Measurements from ENCODE around the gene DCN.

The DCN gene

GRCh38 chr12:91161009-91161408 lies 21.6 kb downstream of the DCN start:
- H3K9me2 ChIP-seq (ENCODE audit: low read depth, low read length), result no peaks in the 10 kb centered on the region
- H3K9me3 ChIP-seq (ENCODE audit: low read length), result no peaks in the 10 kb centered on the region
- H3K4me3 ChIP-seq (ENCODE audit: low read depth, low read length, poor library complexity, severe bottlenecking), result no peak overlapping the region
- H3K27ac ChIP-seq (ENCODE audit: low read depth, low read length, poor library complexity, severe bottlenecking), result no peak overlapping the region
- H3F3A ChIP-seq (ENCODE audit: insufficient read depth, low read length), result no peaks in the 10 kb centered on the region
- H3K9ac ChIP-seq (ENCODE audit: low read length), result no peak overlapping the region
- no peaks in the 10 kb centered on the region for H3K4me1 ChIP-seq (ENCODE audit: insufficient read depth, low read length, severe bottlenecking)
- H2AFZ ChIP-seq (ENCODE audit: low read length), result no peak overlapping the region
- H3K27me3 ChIP-seq (ENCODE audit: insufficient read depth, low read length), result no peaks in the 10 kb centered on the region
- no peaks in the 10 kb centered on the region for H4K20me1 ChIP-seq (ENCODE audit: insufficient read depth, low read length)
- no peaks in the 10 kb centered on the region for H3K79me2 ChIP-seq (ENCODE audit: insufficient read depth, low read length)
- TF ChIP-seq EZH2 (IDR thresholded peaks at IDR 0.05; ENCODE audit: borderline replicate concordance, low read length), result no peak
- TF ChIP-seq, protein P1, sequence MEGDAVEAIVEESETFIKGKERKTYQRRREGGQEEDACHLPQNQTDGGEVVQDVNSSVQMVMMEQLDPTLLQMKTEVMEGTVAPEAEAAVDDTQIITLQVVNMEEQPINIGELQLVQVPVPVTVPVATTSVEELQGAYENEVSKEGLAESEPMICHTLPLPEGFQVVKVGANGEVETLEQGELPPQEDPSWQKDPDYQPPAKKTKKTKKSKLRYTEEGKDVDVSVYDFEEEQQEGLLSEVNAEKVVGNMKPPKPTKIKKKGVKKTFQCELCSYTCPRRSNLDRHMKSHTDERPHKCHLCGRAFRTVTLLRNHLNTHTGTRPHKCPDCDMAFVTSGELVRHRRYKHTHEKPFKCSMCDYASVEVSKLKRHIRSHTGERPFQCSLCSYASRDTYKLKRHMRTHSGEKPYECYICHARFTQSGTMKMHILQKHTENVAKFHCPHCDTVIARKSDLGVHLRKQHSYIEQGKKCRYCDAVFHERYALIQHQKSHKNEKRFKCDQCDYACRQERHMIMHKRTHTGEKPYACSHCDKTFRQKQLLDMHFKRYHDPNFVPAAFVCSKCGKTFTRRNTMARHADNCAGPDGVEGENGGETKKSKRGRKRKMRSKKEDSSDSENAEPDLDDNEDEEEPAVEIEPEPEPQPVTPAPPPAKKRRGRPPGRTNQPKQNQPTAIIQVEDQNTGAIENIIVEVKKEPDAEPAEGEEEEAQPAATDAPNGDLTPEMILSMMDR (IDR thresholded peaks at IDR 0.05; ENCODE audit: low read length), result no peak
- H3K36me3 ChIP-seq (ENCODE audit: insufficient read depth, low read length), result no peaks in the 10 kb centered on the region
- H3K4me2 ChIP-seq (ENCODE audit: low read length), result no peak overlapping the region

DNA sequence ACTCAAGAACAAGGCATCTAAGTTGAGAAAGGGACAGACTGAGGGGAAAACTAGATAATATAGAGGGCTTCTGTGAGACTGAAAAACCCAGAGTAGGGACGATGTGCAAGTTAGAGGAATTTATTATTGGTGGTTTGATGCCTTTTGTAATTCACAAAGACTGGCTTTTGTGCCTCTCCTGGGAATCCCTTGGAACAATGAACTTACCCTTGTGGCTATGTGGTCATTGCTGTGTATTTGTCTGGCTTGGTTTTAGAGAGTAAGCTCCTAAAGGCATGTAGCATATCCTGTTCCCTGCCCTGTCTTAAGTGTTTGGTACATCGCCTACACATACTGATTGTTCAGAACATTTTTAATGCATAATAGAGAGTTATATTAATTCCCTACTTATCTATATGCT lies 26.6 kb downstream of the DCN start:
- H3K4me1 ChIP-seq (ENCODE audit: insufficient read depth, low read length, severe bottlenecking), result no peaks in the 10 kb centered on the region
- no peak overlapping the region for H2AFZ ChIP-seq (ENCODE audit: low read length)
- no peaks in the 10 kb centered on the region for H3K36me3 ChIP-seq (ENCODE audit: insufficient read depth, low read length)
- no peak overlapping the region for H3K9ac ChIP-seq (ENCODE audit: low read length)
- H3K4me3 ChIP-seq (ENCODE audit: low read depth, low read length, poor library complexity, severe bottlenecking), result no peak overlapping the region
- no peaks in the 10 kb centered on the region for H3K79me2 ChIP-seq (ENCODE audit: insufficient read depth, low read length)
- no peaks in the 10 kb centered on the region for H3K9me2 ChIP-seq (ENCODE audit: low read depth, low read length)
- H3K4me2 ChIP-seq (ENCODE audit: low read length), result no peak overlapping the region
- no peaks in the 10 kb centered on the region for H3K27me3 ChIP-seq (ENCODE audit: insufficient read depth, low read length)
- H3K9me3 ChIP-seq (ENCODE audit: low read length), result no peaks in the 10 kb centered on the region
- TF ChIP-seq, protein P1 (IDR thresholded peaks at IDR 0.05; ENCODE audit: low read length), result no peak
- TF ChIP-seq EZH2 (IDR thresholded peaks at IDR 0.05; ENCODE audit: borderline replicate concordance, low read length), result no peak
- H3F3A ChIP-seq (ENCODE audit: insufficient read depth, low read length), result no peaks in the 10 kb centered on the region
- no peaks in the 10 kb centered on the region for H4K20me1 ChIP-seq (ENCODE audit: insufficient read depth, low read length)
- H3K27ac ChIP-seq (ENCODE audit: low read depth, low read length, poor library complexity, severe bottlenecking), result no peak overlapping the region

GRCh38 chr12:91154131-91154530 lies 28.5 kb downstream of the DCN start:
- Histone ChIP-seq H3K9ac (ENCODE audit: low read length) (no peak overlapping the region), H3K79me2 (ENCODE audit: insufficient read depth, low read length) (no peaks in the 10 kb centered on the region), H3F3A (ENCODE audit: insufficient read depth, low read length) (no peaks in the 10 kb centered on the region), H3K4me1 (ENCODE audit: insufficient read depth, low read length, severe bottlenecking) (no peaks in the 10 kb centered on the region), H2AFZ (ENCODE audit: low read length) (no peak overlapping the region), H4K20me1 (ENCODE audit: insufficient read depth, low read length) (no peaks in the 10 kb centered on the region), H3K27ac (ENCODE audit: low read depth, low read length, poor library complexity, severe bottlenecking) (no peak overlapping the region), H3K36me3 (ENCODE audit: insufficient read depth, low read length) (no peaks in the 10 kb centered on the region), H3K4me3 (ENCODE audit: low read depth, low read length, poor library complexity, severe bottlenecking) (no peak overlapping the region), H3K4me2 (ENCODE audit: low read length) (no peak overlapping the region), H3K27me3 (ENCODE audit: insufficient read depth, low read length) (no peaks in the 10 kb centered on the region), H3K9me2 (ENCODE audit: low read depth, low read length) (no peaks in the 10 kb centered on the region), H3K9me3 (ENCODE audit: low read length) (no peaks in the 10 kb centered on the region)
- no peak for TF ChIP-seq EZH2 (IDR thresholded peaks at IDR 0.05; ENCODE audit: borderline replicate concordance, low read length)
- TF ChIP-seq, protein P1 (IDR thresholded peaks at IDR 0.05; ENCODE audit: low read length), result no peak
